HepG2 (cell line): Measurements from ENCODE around the gene UBB. TPM values are rescaled to one million over a fixed set of nuclear protein-coding genes. Genes with fewer than 3 reads are reported as not detected.

Experiments
- AHDC1 ChIP-seq: sonication (generic); formaldehyde crosslinking; IDR thresholded peaks from 2 replicates; pipeline ENCODE4 v1.5.1; 2020; ENCODE audit warnings: mild to moderate bottlenecking, missing genetic modification reagents, borderline replicate concordance
- CBX5 ChIP-seq: sonication (generic); formaldehyde crosslinking; IDR thresholded peaks from 2 replicates; pipeline ENCODE4 v1.4.0; 2020; ENCODE audit warnings: missing genetic modification reagents, borderline replicate concordance
- EEA1 ChIP-seq: sonication (generic); formaldehyde crosslinking; IDR thresholded peaks from 2 replicates; pipeline ENCODE4 v1.5.1; 2020; ENCODE audit warnings: mild to moderate bottlenecking, missing genetic modification reagents, borderline replicate concordance
- GRHL1 ChIP-seq: sonication (generic); formaldehyde crosslinking; conservative IDR thresholded peaks from 2 replicates; pipeline ENCODE4 v1.8.0; 2022; ENCODE audit warnings: missing genetic modification reagents
- GZF1 ChIP-seq: sonication (generic); formaldehyde crosslinking; IDR thresholded peaks from 2 replicates; pipeline ENCODE4 v1.5.1; 2020; ENCODE audit warnings: mild to moderate bottlenecking, missing genetic modification reagents
- MED8 ChIP-seq: sonication (generic); formaldehyde crosslinking; IDR thresholded peaks from 2 replicates; pipeline ENCODE4 v1.8.1; 2023; ENCODE audit warnings: mild to moderate bottlenecking, missing genetic modification reagents; ENCODE audit not compliant: insufficient replicate concordance
- PTBP1 ChIP-seq: fragments of 200-400 bp; formaldehyde crosslinking; IDR thresholded peaks from 2 replicates; pipeline ENCODE4 v1.6.1; 2018; ENCODE audit warnings: low read length, low read depth; ENCODE audit not compliant: poor library complexity, severe bottlenecking
- SETDB1 ChIP-seq: sonication (generic); formaldehyde crosslinking; IDR thresholded peaks from 2 replicates; pipeline ENCODE4 v1.5.1; 2020; ENCODE audit warnings: missing genetic modification reagents, mild to moderate bottlenecking, borderline replicate concordance
- SIN3B ChIP-seq: fragments of 150-350 bp; IDR thresholded peaks from 2 replicates; pipeline ENCODE4 v1.6.1; 2014; ENCODE audit warnings: low read length
- TBP ChIP-seq: sonication (generic); formaldehyde crosslinking; IDR thresholded peaks from 2 replicates; pipeline ENCODE4 v1.5.0; 2020; ENCODE audit warnings: missing genetic modification reagents
- U2AF1 ChIP-seq: fragments of 200-400 bp; formaldehyde crosslinking; optimal IDR thresholded peaks from 2 replicates; pipeline ENCODE3; 2017; ENCODE audit warnings: mild to moderate bottlenecking, low read depth, low read length
- ZNF205 ChIP-seq: IDR thresholded peaks from 2 replicates; pipeline ENCODE4 v1.6.1; 2018; ENCODE audit warnings: missing biosample characterization, missing genetic modification reagents
- ZNF33B ChIP-seq: sonication (generic); formaldehyde crosslinking; IDR thresholded peaks from 2 replicates; pipeline ENCODE4 v1.5.1; 2020; ENCODE audit warnings: mild to moderate bottlenecking, missing genetic modification reagents
- ZNF737 ChIP-seq: sonication (generic); formaldehyde crosslinking; IDR thresholded peaks from 2 replicates; pipeline ENCODE4 v1.5.0; 2020; ENCODE audit warnings: missing genetic modification reagents, mild to moderate bottlenecking, borderline replicate concordance
- polyA plus RNA-seq, 8 experiments: library from polyadenylated mRNA; depleted of rRNA in 3 of 8; stranded (reverse) in 7 of 8; unstranded in 1 of 8; fragments of >200 nt; fragmentation: Illumina TruSeq in 4 of 8; extraction: Trizol in 4 of 8; gene quantifications; 2 replicates each; pipeline versions ENCODE4 v1.2.1 to v1.2.3, GENCODE V29; 2011 to 2016; ENCODE audit warnings: low read depth in 4 of 8, missing spikeins in 1 of 8, mixed read lengths in 1 of 8; ENCODE audit not compliant: insufficient read depth in 1 of 8
- total RNA-seq, 5 experiments: library from RNA; depleted of rRNA; stranded (reverse); fragments of >200 nt; fragmentation: Illumina TruSeq; extraction: Trizol; gene quantifications; 2 replicates each; pipeline ENCODE4 v1.2.3, GENCODE V29; 2016; ENCODE audit warnings: low read depth in 1 of 5
- TF ChIP-seq, protein P1 (sequence below): sonication (generic); formaldehyde crosslinking; conservative IDR thresholded peaks from 2 replicates; pipeline ENCODE4 v1.4.0; 2020; ENCODE audit warnings: missing genetic modification reagents
- TF ChIP-seq, protein P2 (sequence below): sonication (generic); formaldehyde crosslinking; IDR thresholded peaks from 2 replicates; pipeline ENCODE4 v1.4.0; 2020; ENCODE audit warnings: missing genetic modification reagents

UBB gene
- total and polyA plus RNA-seq, 2 of the 13 experiments (the other 11 are each of a cell fraction or from before 2014, with no cell fraction given): 1,130 to 2,066 TPM

GRCh38 chr17:16425698-16426659 lies 45.1 kb downstream of the UBB start (continued):
- TF ChIP-seq, protein P1, sequence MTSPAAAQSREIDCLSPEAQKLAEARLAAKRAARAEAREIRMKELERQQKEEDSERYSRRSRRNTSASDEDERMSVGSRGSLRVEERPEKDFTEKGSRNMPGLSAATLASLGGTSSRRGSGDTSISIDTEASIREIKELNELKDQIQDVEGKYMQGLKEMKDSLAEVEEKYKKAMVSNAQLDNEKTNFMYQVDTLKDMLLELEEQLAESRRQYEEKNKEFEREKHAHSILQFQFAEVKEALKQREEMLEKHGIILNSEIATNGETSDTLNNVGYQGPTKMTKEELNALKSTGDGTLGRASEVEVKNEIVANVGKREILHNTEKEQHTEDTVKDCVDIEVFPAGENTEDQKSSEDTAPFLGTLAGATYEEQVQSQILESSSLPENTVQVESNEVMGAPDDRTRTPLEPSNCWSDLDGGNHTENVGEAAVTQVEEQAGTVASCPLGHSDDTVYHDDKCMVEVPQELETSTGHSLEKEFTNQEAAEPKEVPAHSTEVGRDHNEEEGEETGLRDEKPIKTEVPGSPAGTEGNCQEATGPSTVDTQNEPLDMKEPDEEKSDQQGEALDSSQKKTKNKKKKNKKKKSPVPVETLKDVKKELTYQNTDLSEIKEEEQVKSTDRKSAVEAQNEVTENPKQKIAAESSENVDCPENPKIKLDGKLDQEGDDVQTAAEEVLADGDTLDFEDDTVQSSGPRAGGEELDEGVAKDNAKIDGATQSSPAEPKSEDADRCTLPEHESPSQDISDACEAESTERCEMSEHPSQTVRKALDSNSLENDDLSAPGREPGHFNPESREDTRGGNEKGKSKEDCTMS (CRISPR knock-in tag): no peak
- TF ChIP-seq ZNF33B (CRISPR knock-in tag) (no peak), AHDC1 (CRISPR knock-in tag) (peak; percentile 65; the same call in 1 of the 2 replicates), GZF1 (no peak), PTBP1 (no peak), GRHL1 (no peak), EEA1 (no peak), SETDB1 (CRISPR knock-in tag) (no peak), ZNF737 (CRISPR knock-in tag) (no peak; the same call in 1 of the 2 replicates), U2AF1 (no peak), TBP (no peak), CBX5 (no peak; the same call in 1 of the 2 replicates), ZNF205 (CRISPR knock-in tag) (no peak), SIN3B (no peak), MED8 (CRISPR knock-in tag) (no peak)
- TF ChIP-seq, protein P2, sequence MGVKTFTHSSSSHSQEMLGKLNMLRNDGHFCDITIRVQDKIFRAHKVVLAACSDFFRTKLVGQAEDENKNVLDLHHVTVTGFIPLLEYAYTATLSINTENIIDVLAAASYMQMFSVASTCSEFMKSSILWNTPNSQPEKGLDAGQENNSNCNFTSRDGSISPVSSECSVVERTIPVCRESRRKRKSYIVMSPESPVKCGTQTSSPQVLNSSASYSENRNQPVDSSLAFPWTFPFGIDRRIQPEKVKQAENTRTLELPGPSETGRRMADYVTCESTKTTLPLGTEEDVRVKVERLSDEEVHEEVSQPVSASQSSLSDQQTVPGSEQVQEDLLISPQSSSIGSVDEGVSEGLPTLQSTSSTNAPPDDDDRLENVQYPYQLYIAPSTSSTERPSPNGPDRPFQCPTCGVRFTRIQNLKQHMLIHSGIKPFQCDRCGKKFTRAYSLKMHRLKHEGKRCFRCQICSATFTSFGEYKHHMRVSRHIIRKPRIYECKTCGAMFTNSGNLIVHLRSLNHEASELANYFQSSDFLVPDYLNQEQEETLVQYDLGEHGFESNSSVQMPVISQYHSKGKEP (CRISPR knock-in tag): no peak
